KG1 (cell line): ENCODE data around the gene S1PR2.
"Not testable (repeated sequence)": the region's sequence is repeated elsewhere in the genome, so short reads cannot be mapped to it uniquely, and the experiment has no call there.

Source experiments
- DNase-seq: peaks from one replicate; lab custom pipeline; 2025; lab: John Stamatoyannopoulos, UW

Gene S1PR2

GRCh38 chr19:10252707-10253106 lies 21.6 kb upstream of the S1PR2 start:
- no peak for DNase-seq

GRCh38 chr19:10251792-10252694 lies 20.9 kb upstream of the S1PR2 start, which contains the start of gene MRPL4:
Gene MRPL4, plus strand, starts transcription at chr19:10252214. Its CDS starts 40 bp downstream, at chr19:10252254.
- peak; percentile 97 for DNase-seq

GRCh38 chr19:10246511-10246910 lies 15.4 kb upstream of the S1PR2 start:
- DNase-seq, result no peak

- DNase-seq, result no peak
Measured at GRCh38 chr19:10245189-10245939, 14.2 kb upstream of the S1PR2 start.

- DNase-seq, result no peak
Measured at GRCh38 chr19:10243606-10244005, 12.5 kb upstream of the S1PR2 start.

- DNase-seq, result not testable (repeated sequence)
Measured at GRCh38 chr19:10241826-10242449, 10.8 kb upstream of the S1PR2 start.

- no peak for DNase-seq
Measured at GRCh38 chr19:10238172-10238783, 7.1 kb upstream of the S1PR2 start.

- DNase-seq, result no peak
Measured at GRCh38 chr19:10237702-10238101, 6.6 kb upstream of the S1PR2 start.

GRCh38 chr19:10235409-10235808 lies 4.3 kb upstream of the S1PR2 start:
- DNase-seq, result not testable (repeated sequence)

GRCh38 chr19:10235003-10235402 lies 3.9 kb upstream of the S1PR2 start:
- DNase-seq, result no peak

GRCh38 chr19:10233946-10234345 lies 2.8 kb upstream of the S1PR2 start:
- no peak for DNase-seq

GRCh38 chr19:10231612-10232228 lies 589 bp upstream of the S1PR2 start:
- peak; percentile 16 for DNase-seq

GRCh38 chr19:10230173-10230860 lies 814 bp downstream of the S1PR2 start:
- no peak for DNase-seq

GRCh38 chr19:10228920-10229319 lies 2.2 kb downstream of the S1PR2 start:
- DNase-seq, result no peak

GRCh38 chr19:10228393-10228792 lies 2.7 kb downstream of the S1PR2 start:
- DNase-seq, result no peak

GRCh38 chr19:10227026-10227971 lies 3.8 kb downstream of the S1PR2 start:
- no peak for DNase-seq

GRCh38 chr19:10226376-10227025 lies 4.6 kb downstream of the S1PR2 start:
- no peak for DNase-seq

GRCh38 chr19:10226021-10226375 lies 5.1 kb downstream of the S1PR2 start:
- no peak for DNase-seq

- DNase-seq, result no peak
Measured at GRCh38 chr19:10224337-10224736, 6.8 kb downstream of the S1PR2 start.
